ENCODE measurements around the gene MEIOSIN.

GRCh38 chr19:45692187-45693105 is 40.8 kb upstream of the MEIOSIN start, which contains the start of gene QPCTL:
- TF ChIP-seq CTCF (IDR thresholded peaks at IDR 0.05; ENCODE audit: low read depth, low read length) (no peak), EZH2phosphoT487 (IDR thresholded peaks at IDR 0.05; ENCODE audit: low read depth) (no peak)
